Fibroblast of lung (primary cell): ENCODE measurements around the gene SAA4. TPM values are rescaled to one million over a fixed set of nuclear protein-coding genes. Genes with fewer than 3 reads are reported as not detected.
"Not testable (repeated sequence)": the region's sequence is repeated elsewhere in the genome, so short reads cannot be mapped to it uniquely, and the experiment has no call there.

Experiments
- DNase-seq, 2 donors: peaks; one replicate each; pipeline versions ENCODE4 v3.0.0 to v3.0.0-alpha.2; 2010; ENCODE audit warnings: low read depth in 2 of 2
- H2AFZ ChIP-seq: 2 replicates; pipeline ENCODE4 v1.5.1; 2012; ENCODE audit warnings: low read length, control low read depth, inconsistent platforms
- H3K27ac ChIP-seq: 2 replicates; pipeline ENCODE4 v1.5.1; 2011; ENCODE audit warnings: low read length, control low read depth; ENCODE audit not compliant: insufficient read depth
- H3K27me3 ChIP-seq: 2 replicates; pipeline ENCODE4 v1.5.1; 2011; ENCODE audit warnings: mild to moderate bottlenecking, low read length; ENCODE audit not compliant: control insufficient read depth, insufficient read depth
- H3K36me3 ChIP-seq: 2 replicates; pipeline ENCODE4 v1.5.1; 2011; ENCODE audit warnings: low read length; ENCODE audit not compliant: control insufficient read depth, insufficient read depth
- H3K4me1 ChIP-seq: 2 replicates; pipeline ENCODE4 v1.5.1; 2011; ENCODE audit warnings: low read length; ENCODE audit not compliant: control insufficient read depth, insufficient read depth; ENCODE audit errors: extremely low read depth
- H3K4me2 ChIP-seq: 2 replicates; pipeline ENCODE4 v1.5.1; 2011; ENCODE audit warnings: low read length, control low read depth; ENCODE audit not compliant: insufficient read depth; ENCODE audit errors: extremely low read depth
- H3K4me3 ChIP-seq, 4 experiments: fragments of 200-600 bp in 1 of 4; sonication (generic) in 1 of 4; replicated peaks in 1 of 4; 2 replicates each; pipeline ENCODE4 v1.5.1; 2011 to 2016; ENCODE audit warnings: low read length in 4 of 4, low read depth in 3 of 4, mild to moderate bottlenecking in 3 of 4, control low read depth in 2 of 4, inconsistent platforms in 1 of 4, mixed read lengths in 1 of 4; ENCODE audit not compliant: insufficient read depth in 1 of 4; ENCODE audit errors: control extremely low read depth in 1 of 4
- H3K79me2 ChIP-seq: 2 replicates; pipeline ENCODE4 v1.5.1; 2012; ENCODE audit warnings: mild to moderate bottlenecking, low read length, inconsistent platforms; ENCODE audit not compliant: control insufficient read depth, insufficient read depth
- H3K9ac ChIP-seq: 2 replicates; pipeline ENCODE4 v1.5.1; 2011; ENCODE audit warnings: mild to moderate bottlenecking, low read length, control low read depth; ENCODE audit not compliant: insufficient read depth
- H3K9me3 ChIP-seq: 2 replicates; pipeline ENCODE4 v1.5.1; 2012; ENCODE audit warnings: low read depth, low read length; ENCODE audit not compliant: control insufficient read depth, insufficient read depth
- H4K20me1 ChIP-seq: 2 replicates; pipeline ENCODE4 v1.5.1; 2011; ENCODE audit warnings: low read length; ENCODE audit not compliant: control insufficient read depth, insufficient read depth; ENCODE audit errors: extremely low read depth
- EZH2 ChIP-seq: IDR thresholded peaks from 2 replicates; pipeline ENCODE4 v1.5.1; 2012; ENCODE audit warnings: low read length, control low read depth, mild to moderate bottlenecking; ENCODE audit errors: missing control alignments
- polyA plus RNA-seq, 2 donors: library from polyadenylated mRNA; depleted of rRNA in 1 of 2; stranded (reverse) in 1 of 2; unstranded in 1 of 2; fragments of >200 nt; gene quantifications; 2 replicates each; pipeline ENCODE4 v1.2.1, GENCODE V29; 2011 to 2012; ENCODE audit warnings: missing spikeins in 1 of 2
- total RNA-seq: library from RNA; depleted of rRNA; stranded (reverse); fragments of >200 nt; gene quantifications from 2 replicates; pipeline ENCODE4 v1.2.1, GENCODE V29; 2014
- TF ChIP-seq, protein P1 (sequence below), 2 donors: IDR thresholded peaks in 1 of 2; conservative IDR thresholded peaks in 1 of 2; 1 replicate in 1 of 2; 2 replicates in 1 of 2; pipeline ENCODE4 v1.5.1; 2011 to 2012; ENCODE audit warnings: low read length in 2 of 2, control low read depth in 1 of 2, inconsistent platforms in 1 of 2, low read depth in 1 of 2, mild to moderate bottlenecking in 1 of 2

Gene SAA4
- total and polyA plus RNA-seq, 2 donors (not counting 1 experiment from before 2014, with no cell fraction given), result not detected

GRCh38 chr11:18253778-18254338, 17.3 kb upstream of the SAA4 start:
- H3K4me2 ChIP-seq, result no peak overlapping the region
- H2AFZ ChIP-seq, result no peak overlapping the region
- no peak for DNase-seq
- no peak overlapping the region for H3K4me3 ChIP-seq
- no peaks in the 10 kb centered on the region for H3K9me3 ChIP-seq
- no peaks in the 10 kb centered on the region for H3K4me1 ChIP-seq
- H3K27ac ChIP-seq, result no peak overlapping the region
- peaks cover 5% of the 10 kb centered on the region for H3K27me3 ChIP-seq
- H3K9ac ChIP-seq, result no peak overlapping the region
- H3K36me3 ChIP-seq, result no peaks in the 10 kb centered on the region
- H4K20me1 ChIP-seq, result no peaks in the 10 kb centered on the region
- TF ChIP-seq, protein P1, sequence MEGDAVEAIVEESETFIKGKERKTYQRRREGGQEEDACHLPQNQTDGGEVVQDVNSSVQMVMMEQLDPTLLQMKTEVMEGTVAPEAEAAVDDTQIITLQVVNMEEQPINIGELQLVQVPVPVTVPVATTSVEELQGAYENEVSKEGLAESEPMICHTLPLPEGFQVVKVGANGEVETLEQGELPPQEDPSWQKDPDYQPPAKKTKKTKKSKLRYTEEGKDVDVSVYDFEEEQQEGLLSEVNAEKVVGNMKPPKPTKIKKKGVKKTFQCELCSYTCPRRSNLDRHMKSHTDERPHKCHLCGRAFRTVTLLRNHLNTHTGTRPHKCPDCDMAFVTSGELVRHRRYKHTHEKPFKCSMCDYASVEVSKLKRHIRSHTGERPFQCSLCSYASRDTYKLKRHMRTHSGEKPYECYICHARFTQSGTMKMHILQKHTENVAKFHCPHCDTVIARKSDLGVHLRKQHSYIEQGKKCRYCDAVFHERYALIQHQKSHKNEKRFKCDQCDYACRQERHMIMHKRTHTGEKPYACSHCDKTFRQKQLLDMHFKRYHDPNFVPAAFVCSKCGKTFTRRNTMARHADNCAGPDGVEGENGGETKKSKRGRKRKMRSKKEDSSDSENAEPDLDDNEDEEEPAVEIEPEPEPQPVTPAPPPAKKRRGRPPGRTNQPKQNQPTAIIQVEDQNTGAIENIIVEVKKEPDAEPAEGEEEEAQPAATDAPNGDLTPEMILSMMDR (conservative IDR thresholded peaks at IDR 0.05 in 1 of 2, IDR thresholded peaks at IDR 0.05 in 1 of 2; ENCODE audit: low read depth in 1 of 2, low read length in 2 of 2), result no peak
- no peak for TF ChIP-seq EZH2
- H3K79me2 ChIP-seq, result no peaks in the 10 kb centered on the region

DNA sequence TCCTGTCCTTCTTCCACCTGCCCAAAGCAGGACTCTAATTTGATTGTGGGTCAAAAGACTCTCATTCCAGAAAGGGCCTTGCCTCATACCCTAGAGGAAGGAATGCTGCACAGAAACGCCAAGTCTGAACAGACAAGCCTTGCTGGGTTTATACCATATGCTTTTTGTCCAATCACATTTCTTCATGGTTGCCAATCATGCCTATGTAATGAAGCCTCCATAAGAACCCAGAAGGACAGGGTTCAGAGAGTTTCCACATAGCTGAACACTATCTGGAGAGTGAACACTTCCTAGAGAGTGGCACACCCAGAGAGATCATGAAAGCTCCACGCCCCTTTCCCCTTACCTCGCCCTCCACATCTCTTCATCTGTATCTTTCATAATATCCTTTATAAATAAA, 16.6 kb upstream of the SAA4 start:
- Histone ChIP-seq H3K79me2 (no peaks in the 10 kb centered on the region), H3K4me1 (no peaks in the 10 kb centered on the region), H3K27ac (no peak overlapping the region), H4K20me1 (no peaks in the 10 kb centered on the region), H3K9me3 (no peaks in the 10 kb centered on the region), H3K9ac (no peak overlapping the region), H2AFZ (no peak overlapping the region), H3K27me3 (peaks cover 5% of the 10 kb centered on the region), H3K36me3 (no peaks in the 10 kb centered on the region), H3K4me3 (no peak overlapping the region), H3K4me2 (no peak overlapping the region)
- DNase-seq, result no peak
- TF ChIP-seq EZH2, result no peak
- TF ChIP-seq, protein P1 (conservative IDR thresholded peaks at IDR 0.05 in 1 of 2, IDR thresholded peaks at IDR 0.05 in 1 of 2; ENCODE audit: low read depth in 1 of 2, low read length in 2 of 2), result no peak

DNA sequence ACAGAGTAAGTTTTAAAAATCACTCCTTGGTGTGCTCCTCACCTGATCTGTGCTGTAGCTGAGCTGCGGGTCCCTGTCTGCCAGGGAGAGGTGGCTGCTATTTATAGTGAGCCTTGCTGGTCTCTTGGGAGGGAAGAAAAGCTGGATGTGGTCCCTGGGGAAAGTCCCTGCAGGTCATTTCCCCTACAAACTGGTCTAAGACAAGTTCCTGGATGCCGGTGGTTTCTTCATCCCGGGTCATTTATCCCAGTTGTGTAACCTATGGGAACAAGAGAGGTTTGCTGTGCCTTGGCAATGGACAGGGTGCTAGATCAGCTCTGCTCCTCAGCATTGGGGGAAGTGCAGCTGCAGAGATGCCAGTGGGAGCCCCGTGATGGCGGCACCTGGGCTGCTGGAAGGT, 12.0 kb upstream of the SAA4 start, which contains the start of gene SAA2:
Gene SAA2, minus strand, starts transcription at position 108 of the 400 bp plus-strand sequence. CDS start 657 bp downstream, outside the sequence.
- Histone ChIP-seq H3K27me3 (peaks cover 2% of the 10 kb centered on the region), H3K4me3 (no peak within 1 kb of the TSS), H3K9ac (no peak within 1 kb of the TSS), H3K4me1 (no peaks in the 10 kb centered on the region), H3K4me2 (no peak within 1 kb of the TSS), H3K27ac (no peak within 1 kb of the TSS), H2AFZ (no peak within 1 kb of the TSS), H3K9me3 (no peaks in the 10 kb centered on the region), H3K36me3 (no peaks in the 10 kb centered on the region), H4K20me1 (no peaks in the 10 kb centered on the region), H3K79me2 (no peaks in the 10 kb centered on the region)
- TF ChIP-seq, protein P1 (conservative IDR thresholded peaks at IDR 0.05 in 1 of 2, IDR thresholded peaks at IDR 0.05 in 1 of 2; ENCODE audit: low read depth in 1 of 2, low read length in 2 of 2), result no peak
- TF ChIP-seq EZH2, result no peak
- no peak for DNase-seq

DNA sequence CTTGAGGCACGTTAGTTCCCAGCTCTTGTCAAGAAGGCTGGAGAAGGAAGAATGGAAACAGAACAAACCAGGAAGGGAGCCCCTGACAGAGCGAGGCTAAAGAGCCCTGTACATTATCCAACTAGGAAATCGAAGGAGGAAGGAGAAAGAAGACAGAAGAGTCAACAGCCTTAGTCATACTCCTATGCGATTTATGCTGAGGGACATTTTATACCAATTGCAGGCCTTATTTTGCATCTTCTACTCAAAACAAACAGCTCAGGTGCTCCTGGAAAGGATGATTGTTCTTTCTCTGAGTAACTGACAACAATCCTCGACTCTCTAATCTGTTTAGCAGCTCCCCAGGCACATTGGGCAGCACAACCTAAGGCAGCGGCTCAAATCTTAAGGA, 10.6 kb upstream of the SAA4 start:
- not testable (repeated sequence) for H2AFZ ChIP-seq, H3K27me3 ChIP-seq, H3K79me2 ChIP-seq, H3K36me3 ChIP-seq, H3K9me3 ChIP-seq, H3K4me1 ChIP-seq, H3K9ac ChIP-seq, H3K4me3 ChIP-seq, H3K4me2 ChIP-seq, H3K27ac ChIP-seq, H4K20me1 ChIP-seq, DNase-seq
